GM12892 (cell line): ENCODE results near the gene ZFPM1.

ENCODE experiments used
- DNase-seq: peaks from one replicate; pipeline ENCODE4 v3.0.0; 2011; ENCODE audit not compliant: insufficient read length
- FAIRE-seq: peaks from 2 replicates; lab custom pipeline; 2011; peaks lifted over from hg19 to GRCh38; lab: Jason Lieb, UNC
- POLR2A ChIP-seq: IDR thresholded peaks from 2 replicates; pipeline ENCODE4 v1.6.1; 2011; ENCODE audit warnings: low read depth, low read length, control low read depth
- POLR2AphosphoS5 ChIP-seq: IDR thresholded peaks from 2 replicates; pipeline ENCODE4 v1.6.1; 2011; ENCODE audit warnings: low read depth, low read length, control low read depth
- TAF1 ChIP-seq: IDR thresholded peaks from 2 replicates; pipeline ENCODE4 v1.6.1; 2011; ENCODE audit warnings: low read depth, mild to moderate bottlenecking, control low read depth, low read length, borderline replicate concordance

The ZFPM1 gene

DNA sequence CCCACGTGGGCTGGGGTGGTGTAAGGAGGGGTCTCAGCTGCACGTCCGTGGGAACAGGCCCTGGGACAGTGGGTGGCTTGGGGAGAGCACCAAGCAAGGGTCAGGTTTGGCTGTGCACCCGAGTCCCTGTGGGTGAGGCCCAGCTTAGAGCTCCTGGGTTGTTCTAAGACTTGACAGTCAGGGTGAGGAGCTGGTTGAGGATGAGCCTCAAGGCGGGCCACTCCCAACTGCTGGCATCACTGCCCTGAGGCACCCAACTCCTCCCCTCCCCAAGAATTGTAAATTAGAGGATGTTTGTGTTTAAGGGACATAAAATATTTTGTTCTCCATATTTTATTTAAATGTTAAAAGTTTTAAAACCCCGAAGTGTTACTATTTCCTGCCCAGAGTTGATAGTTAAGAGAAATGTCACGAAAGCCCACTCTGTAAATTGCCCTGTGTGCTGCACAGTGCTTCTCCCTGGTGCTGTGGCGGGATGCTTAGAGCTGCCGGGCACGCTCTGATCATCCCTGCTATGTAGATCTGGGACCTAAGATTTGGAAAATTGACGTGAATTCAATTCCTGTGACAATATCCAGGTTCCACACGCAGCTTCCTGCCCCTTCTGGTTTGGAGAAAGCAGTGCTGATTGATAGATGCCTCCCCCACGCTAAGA, 133.0 kb downstream of the ZFPM1 start:
- FAIRE-seq (no peak), DNase-seq (no peak)
- TF ChIP-seq TAF1 (no peak), POLR2AphosphoS5 (no peak), POLR2A (no peak)
